Activated effector memory CD4-positive, alpha-beta T cell treated with anti-CD3 and anti-CD28 coated beads, Interleukin-2, amount 50 U/mL, for 16 hours (primary cell): ENCODE measurements around the gene C1QL3.

Experiments
- DNase-seq: peaks from one replicate; pipeline ENCODE4 v3.0.0-alpha.2; 2020

The C1QL3 gene

GRCh38 chr10:16491933-16492332, 29.7 kb downstream of the C1QL3 start:
- no peak for DNase-seq

DNA sequence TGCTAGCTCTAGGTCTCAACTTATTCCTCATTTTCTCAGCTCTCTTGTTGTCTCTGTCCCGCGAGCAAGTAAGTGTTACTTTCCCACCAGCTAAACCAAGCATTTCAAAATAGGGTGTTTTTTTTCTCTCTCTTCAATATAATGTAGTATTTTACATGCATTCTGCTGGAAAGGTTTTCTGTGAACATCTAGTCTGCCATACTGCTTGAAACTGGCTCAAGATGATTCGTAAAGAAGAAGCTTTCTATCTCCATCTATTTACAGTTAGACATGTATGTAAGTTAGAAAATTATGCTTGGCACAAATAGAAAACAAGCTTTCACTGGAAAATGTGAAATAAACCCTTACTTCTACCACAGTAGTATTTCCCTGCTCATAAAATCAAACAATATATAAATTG, 31.2 kb downstream of the C1QL3 start:
- no peak for DNase-seq

GRCh38 chr10:16483241-16483917, 38.3 kb downstream of the C1QL3 start:
- DNase-seq: no peak

DNA sequence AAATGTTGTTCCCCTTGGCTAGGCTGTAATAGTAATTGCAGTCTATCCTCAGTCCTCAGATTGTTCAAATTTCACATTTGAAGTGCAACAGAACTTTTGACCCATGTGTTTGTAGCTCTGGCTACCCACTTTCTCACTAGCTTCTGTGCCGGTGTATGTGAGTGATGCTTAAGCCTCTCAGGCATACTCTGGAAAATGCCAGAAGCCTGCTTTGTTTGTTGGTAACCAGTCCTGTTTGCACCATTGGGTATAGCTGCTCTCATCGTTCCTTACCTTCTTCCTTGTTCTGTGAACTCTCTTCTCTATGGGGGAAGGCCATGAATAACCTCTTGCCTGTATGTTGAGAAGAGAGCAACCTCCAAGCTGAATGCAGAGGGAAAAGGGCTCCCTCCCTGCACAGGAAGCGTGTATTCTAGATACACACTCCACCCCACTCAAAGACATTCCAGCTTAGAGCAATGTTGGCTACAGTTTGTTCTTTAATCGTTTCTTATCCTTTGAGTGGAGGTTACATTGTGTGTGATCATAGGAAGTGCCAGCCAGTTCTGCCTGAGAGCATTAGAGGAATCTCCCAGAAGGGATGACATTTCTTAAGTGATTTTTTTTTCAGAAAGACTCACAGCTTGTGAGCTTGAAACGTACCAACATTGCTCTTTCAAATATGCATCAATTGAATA, 40.5 kb downstream of the C1QL3 start:
- DNase-seq: no peak

- no peak for DNase-seq
These were observed 42.9 kb downstream of the C1QL3 start for GRCh38 chr10:16478801-16479200.

DNA sequence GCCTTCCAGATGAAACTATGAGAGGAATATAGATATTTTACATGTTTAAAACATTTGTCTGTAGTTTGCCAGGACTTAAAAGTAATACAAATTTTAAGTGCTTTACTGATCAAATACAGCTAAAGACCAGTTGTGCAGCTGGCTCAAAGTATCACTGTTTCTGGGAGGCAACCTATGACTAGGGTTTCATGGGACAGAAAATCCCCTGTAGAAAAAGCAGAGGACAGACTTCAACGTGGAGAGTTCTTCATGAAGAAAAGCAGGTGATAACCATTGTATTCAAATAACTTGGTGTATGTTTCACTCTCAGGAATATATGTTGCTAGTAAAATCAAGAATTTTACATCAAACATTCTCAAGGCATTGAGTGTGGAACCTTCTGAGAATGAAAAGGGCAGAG, 43.9 kb downstream of the C1QL3 start:
- no peak for DNase-seq

DNA sequence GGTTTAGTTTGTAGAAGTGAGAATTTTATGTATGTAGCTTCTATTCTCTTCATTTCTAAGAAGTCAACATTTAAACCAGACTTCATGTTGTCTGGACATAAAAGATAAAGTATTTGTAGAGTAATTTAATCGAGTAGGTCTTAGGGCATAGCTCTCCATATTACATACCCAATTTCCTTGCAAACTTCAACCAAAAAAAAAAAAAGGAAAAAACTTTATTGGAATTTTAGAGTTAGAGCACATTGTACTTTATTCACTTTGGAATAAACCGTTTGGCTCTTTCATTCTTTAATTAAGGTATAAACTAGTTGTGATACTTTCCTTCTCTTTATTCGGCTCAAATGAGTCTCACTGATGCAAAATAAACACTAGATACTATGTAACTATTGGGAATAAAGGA, 48.9 kb downstream of the C1QL3 start:
- no peak for DNase-seq

DNA sequence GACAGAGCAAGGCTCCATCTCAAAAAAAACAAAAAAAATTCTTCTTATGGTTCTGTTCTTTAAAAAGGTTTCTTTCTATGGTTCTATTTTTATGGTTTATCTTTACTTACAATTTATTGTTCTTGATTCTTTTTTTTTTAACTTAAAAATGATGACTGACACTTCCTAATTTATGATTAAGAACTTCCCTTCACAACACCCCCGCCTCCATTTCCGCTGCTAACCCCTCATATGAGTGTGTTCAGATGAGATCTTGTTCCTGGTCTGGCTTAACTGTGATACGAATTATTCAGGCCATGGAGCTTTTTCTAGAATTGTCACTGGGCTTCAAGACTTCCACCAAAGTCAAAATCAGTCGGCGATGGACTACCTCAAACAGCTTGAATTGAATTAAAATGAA, 50.9 kb downstream of the C1QL3 start:
- DNase-seq: no peak

DNA sequence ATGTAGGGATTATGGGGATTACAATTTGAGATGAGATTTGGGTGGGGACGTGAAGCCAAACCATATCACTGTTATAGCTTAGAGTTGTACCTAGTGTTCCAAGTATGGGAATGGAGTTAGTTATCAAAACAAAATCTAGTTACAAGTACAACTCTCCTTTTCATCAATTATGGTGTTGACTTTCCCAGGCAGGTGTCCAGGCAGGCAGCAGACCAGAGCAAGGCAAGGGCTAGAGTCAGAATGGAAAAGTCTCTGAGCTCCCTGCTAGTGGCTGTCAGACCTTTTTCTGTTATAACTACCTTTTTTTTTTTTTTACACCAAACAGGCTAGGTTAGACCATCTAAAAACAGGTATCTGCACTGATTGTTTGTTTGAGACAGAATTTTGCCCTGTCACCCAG, 55.7 kb downstream of the C1QL3 start:
- no peak for DNase-seq
